H9 (cell line): Measurements from ENCODE around the gene PLA2G5. TPM values are rescaled to one million over a fixed set of nuclear protein-coding genes. Genes with fewer than 3 reads are reported as not detected.

Experiments used
- DNase-seq: peaks from one replicate; pipeline ENCODE4 v3.0.0-alpha.2; 2017
- H2AFZ ChIP-seq: one replicate; pipeline ENCODE4 v1.6.1; 2013; ENCODE audit warnings: mild to moderate bottlenecking, low read length, control low read depth, moderate library complexity
- H2AK5ac ChIP-seq: 2 replicates; pipeline ENCODE4 v1.6.1; 2013; ENCODE audit warnings: low read length, control low read depth, mixed read lengths; ENCODE audit not compliant: insufficient read length
- H2BK120ac ChIP-seq: one replicate; pipeline ENCODE4 v1.6.1; 2013; ENCODE audit warnings: low read depth, mild to moderate bottlenecking, low read length, control low read depth, inconsistent platforms; ENCODE audit not compliant: poor library complexity, severe bottlenecking
- H2BK12ac ChIP-seq: 2 replicates; pipeline ENCODE4 v1.6.1; 2013; ENCODE audit warnings: low read length, control low read depth, mixed read lengths, low read depth; ENCODE audit not compliant: insufficient read length
- H2BK15ac ChIP-seq: 2 replicates; pipeline ENCODE4 v1.6.1; 2013; ENCODE audit warnings: low read depth, low read length, control low read depth
- H2BK20ac ChIP-seq: one replicate; pipeline ENCODE4 v1.6.1; 2013; ENCODE audit warnings: low read depth, mild to moderate bottlenecking, low read length, control low read depth, inconsistent platforms; ENCODE audit not compliant: poor library complexity, severe bottlenecking
- H2BK5ac ChIP-seq: 2 replicates; pipeline ENCODE4 v1.6.1; 2013; ENCODE audit warnings: low read length, control low read depth, mixed read lengths; ENCODE audit not compliant: insufficient read length
- H3K14ac ChIP-seq: 2 replicates; pipeline ENCODE4 v1.6.1; 2013; ENCODE audit warnings: low read length, control low read depth; ENCODE audit not compliant: insufficient read depth
- H3K18ac ChIP-seq: 2 replicates; pipeline ENCODE4 v1.6.1; 2013; ENCODE audit warnings: low read depth, mild to moderate bottlenecking, mixed read lengths, low read length, control low read depth; ENCODE audit not compliant: insufficient read length
- H3K23ac ChIP-seq: 2 replicates; pipeline ENCODE4 v1.6.1; 2013; ENCODE audit warnings: low read length, control low read depth, mixed read lengths, low read depth; ENCODE audit not compliant: insufficient read length
- H3K23me2 ChIP-seq: 2 replicates; pipeline ENCODE4 v1.6.1; 2013; ENCODE audit warnings: low read depth, mild to moderate bottlenecking, mixed read lengths, low read length, control low read depth; ENCODE audit not compliant: insufficient read length, poor library complexity, severe bottlenecking
- H3K27ac ChIP-seq: 2 replicates; pipeline ENCODE4 v1.5.1; 2013; ENCODE audit warnings: low read length, control low read depth, mixed read lengths, low read depth; ENCODE audit not compliant: insufficient read length
- H3K27me3 ChIP-seq: 2 replicates; pipeline ENCODE4 v1.6.1; 2013; ENCODE audit warnings: low read length, control low read depth, inconsistent platforms; ENCODE audit not compliant: insufficient read depth
- H3K4ac ChIP-seq: 2 replicates; pipeline ENCODE4 v1.6.1; 2013; ENCODE audit warnings: low read depth, mild to moderate bottlenecking, control low read depth, inconsistent platforms, low read length, moderate library complexity
- H3K4me1 ChIP-seq: 2 replicates; pipeline ENCODE4 v1.6.1; 2013; ENCODE audit warnings: low read length, control low read depth, inconsistent platforms; ENCODE audit not compliant: insufficient read depth
- H3K4me2 ChIP-seq: 2 replicates; pipeline ENCODE4 v1.6.1; 2013; ENCODE audit warnings: low read length, control low read depth, mixed read lengths; ENCODE audit not compliant: insufficient read length, insufficient read depth
- H3K56ac ChIP-seq: 2 replicates; pipeline ENCODE4 v1.6.1; 2013; ENCODE audit warnings: low read depth, mild to moderate bottlenecking, mixed read lengths, low read length, control low read depth; ENCODE audit not compliant: insufficient read length
- H3K79me1 ChIP-seq: 2 replicates; pipeline ENCODE4 v1.6.1; 2013; ENCODE audit warnings: low read depth, mild to moderate bottlenecking, moderate library complexity, low read length, control low read depth, inconsistent platforms; ENCODE audit not compliant: insufficient read depth, poor library complexity, severe bottlenecking
- H3K79me2 ChIP-seq: 2 replicates; pipeline ENCODE4 v1.6.1; 2013; ENCODE audit warnings: low read length, control low read depth, inconsistent platforms; ENCODE audit not compliant: insufficient read depth
- H3K9ac ChIP-seq: 2 replicates; pipeline ENCODE4 v1.6.1; 2013; ENCODE audit warnings: low read length, control low read depth, mixed read lengths; ENCODE audit not compliant: insufficient read length; ENCODE audit errors: extremely low read depth
- H3K9me3 ChIP-seq: one replicate; pipeline ENCODE4 v1.6.1; 2013; ENCODE audit warnings: low read depth, low read length, inconsistent platforms; ENCODE audit not compliant: control insufficient read depth
- H3T11ph ChIP-seq: one replicate; pipeline ENCODE4 v1.6.1; 2013; ENCODE audit warnings: mild to moderate bottlenecking, low read length, control low read depth, inconsistent platforms
- H4K20me1 ChIP-seq: one replicate; pipeline ENCODE4 v1.6.1; 2013; ENCODE audit not compliant: control insufficient read depth, insufficient read length, insufficient read depth
- H4K5ac ChIP-seq: 2 replicates; pipeline ENCODE4 v1.6.1; 2013; ENCODE audit warnings: low read depth, mild to moderate bottlenecking, mixed read lengths, low read length, control low read depth; ENCODE audit not compliant: insufficient read length
- H4K8ac ChIP-seq: replicated peaks from 2 replicates; pipeline ENCODE4 v1.6.1; 2013; ENCODE audit warnings: low read length, control low read depth, mixed read lengths, low read depth; ENCODE audit not compliant: insufficient read length
- H4K91ac ChIP-seq: 2 replicates; pipeline ENCODE4 v1.6.1; 2013; ENCODE audit warnings: low read depth, mild to moderate bottlenecking, moderate library complexity, mixed read lengths, low read length, control low read depth; ENCODE audit not compliant: insufficient read length
- H3K27ac Mint-ChIP-seq, 3 experiments: 2 replicates in 2 of 3; 3 replicates in 1 of 3; pipeline ENCODE4 v1.8.0; 2020 to 2021; ENCODE audit warnings: mixed read lengths in 3 of 3, mild to moderate bottlenecking in 1 of 3, moderate library complexity in 1 of 3
- H3K27me3 Mint-ChIP-seq: 2 replicates; pipeline ENCODE4 v1.8.0; 2021; ENCODE audit warnings: low read depth, mild to moderate bottlenecking, moderate library complexity, mixed read lengths
- H3K36me3 Mint-ChIP-seq, 3 experiments: 2 replicates in 2 of 3; 3 replicates in 1 of 3; pipeline ENCODE4 v1.8.0; 2020 to 2021; ENCODE audit warnings: low read depth in 3 of 3, mixed read lengths in 3 of 3; ENCODE audit not compliant: insufficient read depth in 1 of 3
- H3K4me1 Mint-ChIP-seq, 2 experiments: 2 replicates each; pipeline ENCODE4 v1.8.0; 2020; ENCODE audit warnings: mixed read lengths in 2 of 2
- H3K4me3 Mint-ChIP-seq, 2 experiments: 2 replicates in 1 of 2; 3 replicates in 1 of 2; pipeline ENCODE4 v1.8.0; 2020 to 2021; ENCODE audit warnings: mild to moderate bottlenecking in 2 of 2, mixed read lengths in 2 of 2, moderate library complexity in 1 of 2
- H3K9me3 Mint-ChIP-seq, 2 experiments: 2 replicates in 1 of 2; 3 replicates in 1 of 2; pipeline ENCODE4 v1.8.0; 2020; ENCODE audit warnings: mild to moderate bottlenecking in 2 of 2, mixed read lengths in 2 of 2, moderate library complexity in 1 of 2
- WGBS: extraction: QIAGEN DNeasy Blood & Tissue Kit; methylation state at CpG from one replicate; pipeline ENCODE4 v1.1.7; 2013; ENCODE audit warnings: missing lambda C conversion rate, low lambda C conversion rate, mixed read lengths; ENCODE audit not compliant: insufficient read length; ENCODE audit errors: extremely low coverage; 5-methylcytosine and 5-hydroxymethylcytosine counted together
- total RNA-seq: library from RNA; stranded (reverse); gene quantifications from 2 replicates; pipeline ENCODE4 v1.2.1, GENCODE V29; 2021
- TF ChIP-seq, protein P1 (sequence below): fragments of 200-600 bp; sonication (generic); conservative IDR thresholded peaks from 3 replicates; pipeline ENCODE4 v1.8.0; 2021; ENCODE audit warnings: antibody characterized with exemption, mild to moderate bottlenecking

The PLA2G5 gene
- total RNA-seq, 1 experiment from 2014 or later = not detected

DNA sequence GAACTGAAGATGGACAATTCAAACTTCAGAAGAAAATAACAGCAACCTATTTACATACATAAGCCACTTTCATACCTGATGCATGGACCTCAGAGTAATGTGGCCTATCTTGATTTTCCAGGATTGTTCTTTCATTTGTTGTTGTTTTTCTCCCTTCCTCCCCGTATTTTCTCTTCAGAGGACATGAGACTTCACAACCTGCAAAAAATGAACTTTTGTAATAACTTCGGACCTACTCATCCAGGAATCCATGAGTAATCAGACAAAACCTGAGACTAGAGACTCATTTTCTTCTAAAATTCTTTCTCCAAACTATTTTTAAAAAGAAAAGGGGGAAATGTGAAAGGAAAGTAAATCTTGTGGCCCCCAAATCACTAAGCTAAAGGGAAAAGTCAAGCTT, 17.6 kb upstream of the PLA2G5 start:
- no peak overlapping the region for H2AK5ac ChIP-seq
- peaks cover 26% of the 10 kb centered on the region for H3K9me3 ChIP-seq
- no peaks in the 10 kb centered on the region for H3K4me1 ChIP-seq
- H3K14ac ChIP-seq = no peak overlapping the region
- no peak overlapping the region for H2BK15ac ChIP-seq
- TF ChIP-seq, protein P1, sequence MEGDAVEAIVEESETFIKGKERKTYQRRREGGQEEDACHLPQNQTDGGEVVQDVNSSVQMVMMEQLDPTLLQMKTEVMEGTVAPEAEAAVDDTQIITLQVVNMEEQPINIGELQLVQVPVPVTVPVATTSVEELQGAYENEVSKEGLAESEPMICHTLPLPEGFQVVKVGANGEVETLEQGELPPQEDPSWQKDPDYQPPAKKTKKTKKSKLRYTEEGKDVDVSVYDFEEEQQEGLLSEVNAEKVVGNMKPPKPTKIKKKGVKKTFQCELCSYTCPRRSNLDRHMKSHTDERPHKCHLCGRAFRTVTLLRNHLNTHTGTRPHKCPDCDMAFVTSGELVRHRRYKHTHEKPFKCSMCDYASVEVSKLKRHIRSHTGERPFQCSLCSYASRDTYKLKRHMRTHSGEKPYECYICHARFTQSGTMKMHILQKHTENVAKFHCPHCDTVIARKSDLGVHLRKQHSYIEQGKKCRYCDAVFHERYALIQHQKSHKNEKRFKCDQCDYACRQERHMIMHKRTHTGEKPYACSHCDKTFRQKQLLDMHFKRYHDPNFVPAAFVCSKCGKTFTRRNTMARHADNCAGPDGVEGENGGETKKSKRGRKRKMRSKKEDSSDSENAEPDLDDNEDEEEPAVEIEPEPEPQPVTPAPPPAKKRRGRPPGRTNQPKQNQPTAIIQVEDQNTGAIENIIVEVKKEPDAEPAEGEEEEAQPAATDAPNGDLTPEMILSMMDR = no peak
- no peak overlapping the region for H3T11ph ChIP-seq
- WGBS = no CpG with 5 or more reads among the region's 2 CpGs
- H3K4ac ChIP-seq = no peak overlapping the region
- no peaks in the 10 kb centered on the region for H3K27me3 ChIP-seq
- H3K9ac ChIP-seq = no peak overlapping the region
- no peak overlapping the region for H4K91ac ChIP-seq
- H3K23me2 ChIP-seq = no peaks in the 10 kb centered on the region
- no peak overlapping the region for H3K23ac ChIP-seq
- H2BK20ac ChIP-seq = no peak overlapping the region
- H3K36me3 Mint-ChIP-seq = peaks cover 13 to 30% (median 25%) of the 10 kb centered on the region in 3 experiments
- no peaks in the 10 kb centered on the region for H4K20me1 ChIP-seq
- H3K27ac ChIP-seq = no peak overlapping the region
- H3K56ac ChIP-seq = no peak overlapping the region
- no peaks in the 10 kb centered on the region for H3K27me3 Mint-ChIP-seq
- no peaks in the 10 kb centered on the region for H3K79me2 ChIP-seq
- H3K18ac ChIP-seq = no peak overlapping the region
- H2BK12ac ChIP-seq = no peak overlapping the region
- H2BK120ac ChIP-seq = no peak overlapping the region
- DNase-seq = no peak
- H3K4me1 Mint-ChIP-seq = no peaks in the 10 kb centered on the region
- no peak overlapping the region for H3K4me2 ChIP-seq
- H3K9me3 Mint-ChIP-seq = peaks cover 59 to 68% of the 10 kb centered on the region in 2 experiments
- no peak overlapping the region for H2AFZ ChIP-seq
- no peak overlapping the region for H3K4me3 Mint-ChIP-seq
- no peak overlapping the region for H2BK5ac ChIP-seq
- H4K8ac ChIP-seq = no peak overlapping the region
- no peak overlapping the region for H3K27ac Mint-ChIP-seq
- H3K79me1 ChIP-seq = no peaks in the 10 kb centered on the region
- H4K5ac ChIP-seq = no peak overlapping the region
